Nephron (organoid): ENCODE results near the gene SOX8.

Experiments
- H3K27ac Mint-ChIP-seq, 3 experiments: 2 replicates each; pipeline ENCODE4 v1.8.0; 2020; ENCODE audit warnings: mixed read lengths in 3 of 3, mild to moderate bottlenecking in 2 of 3, moderate library complexity in 1 of 3
- H3K27me3 Mint-ChIP-seq: 2 replicates; pipeline ENCODE4 v1.8.0; 2021; ENCODE audit warnings: low read depth, mild to moderate bottlenecking, moderate library complexity, mixed read lengths
- H3K36me3 Mint-ChIP-seq: 2 replicates; pipeline ENCODE4 v1.8.0; 2020; ENCODE audit warnings: low read depth, mixed read lengths
- H3K4me1 Mint-ChIP-seq: 2 replicates; pipeline ENCODE4 v1.8.0; 2020; ENCODE audit warnings: mixed read lengths
- H3K4me3 Mint-ChIP-seq, 3 experiments: 2 replicates each; pipeline ENCODE4 v1.8.0; 2020; ENCODE audit warnings: mild to moderate bottlenecking in 3 of 3, mixed read lengths in 3 of 3, moderate library complexity in 2 of 3
- H3K9me3 Mint-ChIP-seq: 2 replicates; pipeline ENCODE4 v1.8.0; 2020; ENCODE audit warnings: mixed read lengths
- CTCF ChIP-seq, 3 experiments: fragments of 200-600 bp; sonication (generic); IDR thresholded peaks; one replicate each; pipeline ENCODE4 v1.5.0; 2021; ENCODE audit warnings: antibody characterized with exemption in 3 of 3; ENCODE audit not compliant: unreplicated experiment in 3 of 3

SOX8 gene

GRCh38 chr16:972316-973002 is 9.1 kb upstream of the SOX8 start:
- Mint-ChIP-seq H3K27ac (peak overlapping the region in 2 of 3 experiments; percentile 51 to 93), H3K4me1 (peaks cover 61% of the 10 kb centered on the region), H3K27me3 (peaks cover 18% of the 10 kb centered on the region), H3K4me3 (peak overlapping the region; percentile 73 to 86 (median 79)), H3K9me3 (peaks cover 3% of the 10 kb centered on the region), H3K36me3 (peaks cover 9% of the 10 kb centered on the region)
- TF ChIP-seq CTCF (IDR thresholded peaks at IDR 0.05; ENCODE audit: unreplicated experiment in 3 of 3): no peak

- H3K27ac Mint-ChIP-seq: no peak overlapping the region
- peaks cover 65% of the 10 kb centered on the region for H3K4me1 Mint-ChIP-seq
- H3K9me3 Mint-ChIP-seq: peaks cover 3% of the 10 kb centered on the region
Measured at GRCh38 chr16:973366-973765, 8.2 kb upstream of the SOX8 start.

GRCh38 chr16:974001-974601 is 7.5 kb upstream of the SOX8 start:
- peaks cover 18% of the 10 kb centered on the region for H3K27me3 Mint-ChIP-seq
- H3K36me3 Mint-ChIP-seq: no peaks in the 10 kb centered on the region
- peaks cover 3% of the 10 kb centered on the region for H3K9me3 Mint-ChIP-seq
- peak overlapping the region; percentile 6 to 49 (median 30) for H3K4me3 Mint-ChIP-seq
- TF ChIP-seq CTCF (IDR thresholded peaks at IDR 0.05; ENCODE audit: unreplicated experiment in 3 of 3): no peak
- peak overlapping the region; percentile 56 to 74 (median 74) for H3K27ac Mint-ChIP-seq
- H3K4me1 Mint-ChIP-seq: peaks cover 58% of the 10 kb centered on the region

More at GRCh38 chr16:973366-973765, 8.2 kb upstream of the SOX8 start:
- peak overlapping the region in 2 of 3 experiments; percentile 4 to 13 for H3K4me3 Mint-ChIP-seq
- H3K36me3 Mint-ChIP-seq: peaks cover 3% of the 10 kb centered on the region
- H3K27me3 Mint-ChIP-seq: peaks cover 18% of the 10 kb centered on the region
- no peak for TF ChIP-seq CTCF (IDR thresholded peaks at IDR 0.05; ENCODE audit: unreplicated experiment in 3 of 3)

GRCh38 chr16:974611-975261 is 6.8 kb upstream of the SOX8 start:
- no peak for TF ChIP-seq CTCF (IDR thresholded peaks at IDR 0.05; ENCODE audit: unreplicated experiment in 3 of 3)
- H3K36me3 Mint-ChIP-seq: no peaks in the 10 kb centered on the region
- H3K4me1 Mint-ChIP-seq: peaks cover 53% of the 10 kb centered on the region
- peak overlapping the region in 2 of 3 experiments; percentile 62 to 67 for H3K27ac Mint-ChIP-seq
- peak overlapping the region in 1 of 3 experiments; percentile 49 for H3K4me3 Mint-ChIP-seq
- H3K9me3 Mint-ChIP-seq: peaks cover 3% of the 10 kb centered on the region
- H3K27me3 Mint-ChIP-seq: peaks cover 18% of the 10 kb centered on the region

GRCh38 chr16:975291-975690 is 6.3 kb upstream of the SOX8 start:
- peaks cover 51% of the 10 kb centered on the region for H3K4me1 Mint-ChIP-seq
- H3K36me3 Mint-ChIP-seq: no peaks in the 10 kb centered on the region
- peak overlapping the region in 1 of 3 experiments; percentile 49 for H3K4me3 Mint-ChIP-seq
- peaks cover 18% of the 10 kb centered on the region for H3K27me3 Mint-ChIP-seq
- no peak for TF ChIP-seq CTCF (IDR thresholded peaks at IDR 0.05; ENCODE audit: unreplicated experiment in 3 of 3)
- H3K9me3 Mint-ChIP-seq: peaks cover 3% of the 10 kb centered on the region
- H3K27ac Mint-ChIP-seq: peak overlapping the region; percentile 50 to 67 (median 62)
